Mesendoderm (in vitro differentiated cells): Measurements from ENCODE around the gene CLCN1.

Source experiments
- DNase-seq: peaks from one replicate; pipeline ENCODE4 v3.0.0; 2013
- H2AK5ac ChIP-seq: 2 replicates; pipeline ENCODE4 v1.6.1; 2013; ENCODE audit warnings: low read length, inconsistent platforms
- H2BK120ac ChIP-seq: 2 replicates; pipeline ENCODE4 v1.6.1; 2013; ENCODE audit warnings: low read depth, mild to moderate bottlenecking, low read length, moderate library complexity, mixed read lengths
- H2BK15ac ChIP-seq: replicated peaks from 2 replicates; pipeline ENCODE4 v1.6.1; 2013; ENCODE audit warnings: low read depth, mild to moderate bottlenecking, moderate library complexity
- H2BK5ac ChIP-seq: 2 replicates; pipeline ENCODE4 v1.6.1; 2013; ENCODE audit warnings: low read length, inconsistent platforms
- H3K18ac ChIP-seq: 2 replicates; pipeline ENCODE4 v1.6.1; 2013; ENCODE audit warnings: mild to moderate bottlenecking, low read length, mixed read lengths
- H3K23ac ChIP-seq: one replicate; pipeline ENCODE4 v1.6.1; 2013; ENCODE audit warnings: low read length
- H3K27ac ChIP-seq: 2 replicates; pipeline ENCODE4 v1.5.1; 2013; ENCODE audit warnings: low read depth, mild to moderate bottlenecking, inconsistent platforms, low read length, moderate library complexity
- H3K27me3 ChIP-seq: 2 replicates; pipeline ENCODE4 v1.6.1; 2013; ENCODE audit warnings: low read length, control low read depth, mild to moderate bottlenecking, inconsistent platforms; ENCODE audit not compliant: insufficient read depth, poor library complexity
- H3K36me3 ChIP-seq: 2 replicates; pipeline ENCODE4 v1.6.1; 2013; ENCODE audit warnings: low read length, inconsistent platforms; ENCODE audit not compliant: control insufficient read depth, insufficient read depth
- H3K4ac ChIP-seq: one replicate; pipeline ENCODE4 v1.6.1; 2013; ENCODE audit warnings: low read depth, mild to moderate bottlenecking, low read length, moderate library complexity
- H3K4me1 ChIP-seq: 2 replicates; pipeline ENCODE4 v1.6.1; 2013; ENCODE audit warnings: low read depth, low read length, inconsistent platforms; ENCODE audit not compliant: control insufficient read depth
- H3K4me2 ChIP-seq: 2 replicates; pipeline ENCODE4 v1.6.1; 2013; ENCODE audit warnings: low read length
- H3K4me3 ChIP-seq: 2 replicates; pipeline ENCODE4 v1.5.1; 2013; ENCODE audit warnings: mild to moderate bottlenecking, low read length
- H3K56ac ChIP-seq: one replicate; pipeline ENCODE4 v1.6.1; 2013; ENCODE audit warnings: low read length
- H3K79me1 ChIP-seq: 2 replicates; pipeline ENCODE4 v1.6.1; 2013; ENCODE audit warnings: low read length, inconsistent platforms
- H3K79me2 ChIP-seq: 2 replicates; pipeline ENCODE4 v1.6.1; 2013; ENCODE audit warnings: mild to moderate bottlenecking, low read length; ENCODE audit not compliant: control insufficient read depth, insufficient read depth
- H3K9ac ChIP-seq: 2 replicates; pipeline ENCODE4 v1.6.1; 2013; ENCODE audit warnings: low read length, inconsistent platforms
- H4K5ac ChIP-seq: one replicate; pipeline ENCODE4 v1.6.1; 2013; ENCODE audit warnings: low read length
- H4K8ac ChIP-seq: one replicate; pipeline ENCODE4 v1.6.1; 2013; ENCODE audit warnings: low read depth, mild to moderate bottlenecking, control low read depth, low read length, moderate library complexity
- WGBS: extraction: QIAGEN DNeasy Blood & Tissue Kit; methylation state at CpG from one replicate; pipeline ENCODE4 v1.1.7; 2013; ENCODE audit warnings: low lambda C conversion rate, missing lambda C conversion rate; ENCODE audit not compliant: insufficient coverage; ENCODE audit errors: extremely low coverage; 5-methylcytosine and 5-hydroxymethylcytosine counted together

Gene CLCN1

GRCh38 chr7:143280160-143280559 lies 35.8 kb upstream of the CLCN1 start:
- H3K18ac ChIP-seq, result no peak overlapping the region
- H3K23ac ChIP-seq, result no peak overlapping the region
- no peak overlapping the region for H3K9ac ChIP-seq
- H3K4me3 ChIP-seq, result no peak overlapping the region
- H3K4me1 ChIP-seq, result peaks cover 5% of the 10 kb centered on the region
- no peak overlapping the region for H4K5ac ChIP-seq
- no peak overlapping the region for H4K8ac ChIP-seq
- DNase-seq, result no peak
- H3K27me3 ChIP-seq, result no peaks in the 10 kb centered on the region
- H3K79me2 ChIP-seq, result no peaks in the 10 kb centered on the region
- H2BK15ac ChIP-seq, result no peak overlapping the region
- H2AK5ac ChIP-seq, result no peak overlapping the region
- no peak overlapping the region for H2BK5ac ChIP-seq
- WGBS, result no CpG with 5 or more reads among the region's 1 CpG
- no peak overlapping the region for H3K56ac ChIP-seq
- no peaks in the 10 kb centered on the region for H3K36me3 ChIP-seq
- H3K4me2 ChIP-seq, result no peak overlapping the region
- H3K79me1 ChIP-seq, result no peaks in the 10 kb centered on the region
- H2BK120ac ChIP-seq, result no peak overlapping the region
- no peak overlapping the region for H3K4ac ChIP-seq
- H3K27ac ChIP-seq, result no peak overlapping the region

- H4K8ac ChIP-seq, result no peak overlapping the region
- H3K23ac ChIP-seq, result no peak overlapping the region
- H3K4me1 ChIP-seq, result peaks cover 9% of the 10 kb centered on the region
- H3K9ac ChIP-seq, result no peak overlapping the region
- H3K4me3 ChIP-seq, result no peak overlapping the region
- H2AK5ac ChIP-seq, result no peak overlapping the region
- no peak overlapping the region for H3K4ac ChIP-seq
- no peaks in the 10 kb centered on the region for H3K79me2 ChIP-seq
- H2BK120ac ChIP-seq, result no peak overlapping the region
- no peak overlapping the region for H3K18ac ChIP-seq
- H3K27me3 ChIP-seq, result no peaks in the 10 kb centered on the region
- H3K79me1 ChIP-seq, result no peaks in the 10 kb centered on the region
- no peak overlapping the region for H3K56ac ChIP-seq
- no peak overlapping the region for H2BK15ac ChIP-seq
- no peak overlapping the region for H4K5ac ChIP-seq
- no peak overlapping the region for H2BK5ac ChIP-seq
- DNase-seq, result no peak
- H3K4me2 ChIP-seq, result no peak overlapping the region
- WGBS, result no CpG with 5 or more reads among the region's 2 CpGs
- H3K27ac ChIP-seq, result no peak overlapping the region
- no peaks in the 10 kb centered on the region for H3K36me3 ChIP-seq
Measured at GRCh38 chr7:143280566-143280965, 35.3 kb upstream of the CLCN1 start.

DNA sequence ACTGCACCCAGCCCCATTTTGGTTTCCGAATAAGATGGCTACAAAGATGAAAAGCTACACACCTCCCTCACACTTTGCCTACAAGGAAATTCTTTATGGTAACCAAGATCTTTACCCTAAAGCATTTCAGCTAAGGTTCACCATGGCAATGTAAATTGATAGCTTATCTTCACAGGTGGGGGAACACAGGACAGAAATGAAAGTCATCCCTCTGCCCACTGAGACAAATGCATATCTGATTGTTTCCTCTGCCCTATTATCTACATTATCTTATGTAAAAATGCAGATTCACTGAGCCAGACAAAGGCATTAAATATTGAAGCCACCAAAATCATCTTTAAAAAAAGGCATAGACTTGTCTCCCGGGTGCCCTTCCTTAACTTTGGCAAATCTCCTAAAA lies 34.4 kb upstream of the CLCN1 start:
- Histone ChIP-seq H3K36me3 (no peaks in the 10 kb centered on the region), H3K4me3 (no peak overlapping the region), H3K79me2 (no peaks in the 10 kb centered on the region), H3K27ac (no peak overlapping the region), H2BK5ac (no peak overlapping the region), H3K4me2 (no peak overlapping the region), H3K4me1 (peaks cover 9% of the 10 kb centered on the region), H3K27me3 (no peaks in the 10 kb centered on the region), H2AK5ac (no peak overlapping the region), H2BK15ac (no peak overlapping the region), H2BK120ac (no peak overlapping the region), H4K8ac (no peak overlapping the region), H4K5ac (no peak overlapping the region), H3K9ac (no peak overlapping the region), H3K56ac (no peak overlapping the region), H3K18ac (no peak overlapping the region), H3K23ac (no peak overlapping the region), H3K4ac (no peak overlapping the region), H3K79me1 (no peaks in the 10 kb centered on the region)
- no peak for DNase-seq
- WGBS, result no CpG with 5 or more reads among the region's 2 CpGs

GRCh38 chr7:143282124-143282523 lies 33.8 kb upstream of the CLCN1 start:
- WGBS, result no CpG with 5 or more reads among the region's 8 CpGs
- H3K4me3 ChIP-seq, result no peak overlapping the region

DNA sequence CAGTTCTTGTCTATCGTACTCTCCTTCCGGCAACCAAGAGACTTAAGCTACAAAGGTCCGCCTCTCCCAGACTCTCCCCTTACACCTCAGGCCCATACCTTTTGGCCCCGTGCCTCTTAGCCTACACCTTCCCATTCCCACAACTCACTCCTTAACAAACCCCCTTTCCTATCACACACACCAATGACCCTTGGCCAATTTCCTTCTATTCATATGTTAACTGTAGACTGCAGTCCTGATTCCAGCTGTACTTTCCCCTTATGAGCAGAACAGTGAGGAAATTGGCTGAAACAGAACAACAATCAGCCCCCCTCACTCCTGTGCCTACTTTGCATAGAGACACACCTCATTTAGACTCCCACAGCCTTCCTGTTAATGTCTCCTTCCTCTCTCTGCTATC lies 32.5 kb upstream of the CLCN1 start:
- Histone ChIP-seq H3K18ac (no peak overlapping the region), H2AK5ac (no peak overlapping the region), H3K79me1 (no peaks in the 10 kb centered on the region), H4K5ac (peak overlapping the region; percentile 42), H2BK15ac (no peak overlapping the region), H3K27ac (no peak overlapping the region), H3K36me3 (no peaks in the 10 kb centered on the region), H3K4me3 (no peak overlapping the region), H3K9ac (no peak overlapping the region), H3K4me1 (peaks cover 9% of the 10 kb centered on the region), H2BK5ac (no peak overlapping the region), H3K4ac (no peak overlapping the region), H3K4me2 (no peak overlapping the region), H2BK120ac (no peak overlapping the region), H3K79me2 (no peaks in the 10 kb centered on the region), H3K27me3 (no peaks in the 10 kb centered on the region), H3K23ac (no peak overlapping the region), H3K56ac (peak overlapping the region; percentile 47), H4K8ac (no peak overlapping the region)
- peak; percentile 31 for DNase-seq
- no CpG with 5 or more reads among the region's 4 CpGs for WGBS

More at GRCh38 chr7:143282124-143282523, 33.8 kb upstream of the CLCN1 start:
- no peak for DNase-seq
- H2AK5ac ChIP-seq, result no peak overlapping the region
- no peak overlapping the region for H3K27ac ChIP-seq
- H3K27me3 ChIP-seq, result no peaks in the 10 kb centered on the region
- H2BK15ac ChIP-seq, result no peak overlapping the region
- H3K79me1 ChIP-seq, result no peaks in the 10 kb centered on the region
- no peak overlapping the region for H3K4ac ChIP-seq
- no peak overlapping the region for H3K18ac ChIP-seq
- H3K4me2 ChIP-seq, result no peak overlapping the region
- peaks cover 9% of the 10 kb centered on the region for H3K4me1 ChIP-seq
- no peak overlapping the region for H3K56ac ChIP-seq
- no peak overlapping the region for H3K9ac ChIP-seq
- no peak overlapping the region for H2BK5ac ChIP-seq
- no peak overlapping the region for H4K8ac ChIP-seq
- no peak overlapping the region for H2BK120ac ChIP-seq
- no peaks in the 10 kb centered on the region for H3K36me3 ChIP-seq
- H4K5ac ChIP-seq, result no peak overlapping the region
- no peaks in the 10 kb centered on the region for H3K79me2 ChIP-seq
- H3K23ac ChIP-seq, result no peak overlapping the region
